K562 (cell line): ENCODE data around the gene EIF1B. TPM values are rescaled to one million over a fixed set of nuclear protein-coding genes. Genes with fewer than 3 reads are reported as not detected.

Experiments used
- ATAC-seq: fragments of 200-7000 bp; cut with Tn5 transposase; 3 replicates; pipeline ENCODE4 v1.9.1; 2020; ENCODE audit warnings: moderate library complexity
- BruUV-seq: library from RNA; stranded (reverse); fragments of 400-500 nt; replicated peaks from 2 replicates; lab custom pipeline; 2021; lab: Mats Ljungman, UMichigan
- CTCF ChIA-PET: fragments of 300-600 bp; formaldehyde crosslinking; extraction: SDS; loops from one replicate; lab custom pipeline; 2021; ENCODE audit warnings: low intra/inter-chr PET ratio; lab: Yijun Ruan, JAX
- POLR2A ChIA-PET: fragments of 300-600, 350-650 bp; sonication (Branson Sonifier 250); formaldehyde crosslinking; extraction: SDS; loops from one replicate; lab custom pipeline; 2021; ENCODE audit warnings: antibody characterized with exemption, inconsistent platforms; lab: Yijun Ruan, JAX
- DNase-seq, 4 experiments: peaks; one replicate each; pipeline versions ENCODE4 v3.0.0 to v3.0.0-alpha.2; 2011 to 2018; ENCODE audit warnings: low spot score in 3 of 4, mixed read lengths in 3 of 4; ENCODE audit errors: extremely low read depth in 1 of 4
- FAIRE-seq: peaks from 2 replicates; lab custom pipeline; 2011; peaks lifted over from hg19 to GRCh38; lab: Jason Lieb, UNC
- H2AFZ ChIP-seq: 2 replicates; pipeline ENCODE4 v1.6.0; 2011; ENCODE audit warnings: low read depth, low read length, control low read depth, inconsistent platforms
- H3K27ac ChIP-seq: fragments of 200-600 bp; 3 replicates; pipeline ENCODE4 v1.8.0; 2011; ENCODE audit warnings: low read depth, mild to moderate bottlenecking, control low read depth, inconsistent platforms, low read length, moderate library complexity, mixed read lengths; ENCODE audit errors: extremely low read depth
- H3K27me3 ChIP-seq, 2 experiments: fragments of 300-600 bp in 1 of 2; 2 replicates in 1 of 2; 3 replicates in 1 of 2; pipeline versions ENCODE4 v1.6.0 to v1.8.0; 2011; ENCODE audit warnings: inconsistent platforms in 2 of 2, low read length in 2 of 2, mild to moderate bottlenecking in 1 of 2, mixed read lengths in 1 of 2, moderate library complexity in 1 of 2; ENCODE audit not compliant: control insufficient read depth in 2 of 2, insufficient read depth in 2 of 2
- H3K36me3 ChIP-seq: fragments of 300-600 bp; 3 replicates; pipeline ENCODE4 v1.8.0; 2011; ENCODE audit warnings: mild to moderate bottlenecking, low read length, inconsistent platforms; ENCODE audit not compliant: control insufficient read depth, insufficient read depth
- H3K4me1 ChIP-seq, 2 experiments: fragments of 200-600 bp in 1 of 2; replicated peaks in 1 of 2; 2 replicates in 1 of 2; 3 replicates in 1 of 2; pipeline versions ENCODE4 v1.5.1 to v1.8.0; 2011; ENCODE audit warnings: inconsistent platforms in 2 of 2, low read length in 2 of 2, mild to moderate bottlenecking in 1 of 2, mixed read lengths in 1 of 2, moderate library complexity in 1 of 2; ENCODE audit not compliant: control insufficient read depth in 2 of 2, insufficient read depth in 2 of 2
- H3K4me2 ChIP-seq: 2 replicates; pipeline ENCODE4 v1.6.1; 2011; ENCODE audit warnings: low read length, control low read depth, inconsistent platforms, mixed read lengths; ENCODE audit not compliant: insufficient read depth
- H3K4me3 ChIP-seq: fragments of 200-600 bp; sonication (generic), shearing (Covaris generic); 2 replicates; pipeline ENCODE4 v1.5.1; 2016; ENCODE audit warnings: control low read depth, inconsistent platforms
- H3K79me2 ChIP-seq: fragments of 200-600 bp; 3 replicates; pipeline ENCODE4 v1.8.0; 2011; ENCODE audit warnings: low read length, inconsistent platforms; ENCODE audit not compliant: control insufficient read depth, insufficient read depth
- H3K9ac ChIP-seq, 2 experiments: 2 replicates each; pipeline versions ENCODE4 v1.6.0 to v1.6.1; 2011; ENCODE audit warnings: low read depth in 2 of 2, low read length in 2 of 2, control low read depth in 1 of 2, inconsistent platforms in 1 of 2, mild to moderate bottlenecking in 1 of 2, mixed read lengths in 1 of 2; ENCODE audit not compliant: insufficient read depth in 1 of 2
- H3K9me1 ChIP-seq: one replicate; pipeline ENCODE4 v1.6.0; 2011; ENCODE audit warnings: inconsistent platforms, mild to moderate bottlenecking, low read length, moderate library complexity; ENCODE audit not compliant: control insufficient read depth, insufficient read depth
- H3K9me3 ChIP-seq: replicated peaks from 2 replicates; pipeline ENCODE4 v1.5.1; 2011; ENCODE audit warnings: low read depth, low read length, inconsistent platforms; ENCODE audit not compliant: control insufficient read depth, insufficient read depth
- H4K20me1 ChIP-seq: replicated peaks from 2 replicates; pipeline ENCODE4 v1.6.1; 2011; ENCODE audit warnings: low read length, inconsistent platforms, mixed read lengths; ENCODE audit not compliant: control insufficient read depth, insufficient read depth
- CHD4 ChIP-seq: fragments of 200-600 bp; sonication (generic); IDR thresholded peaks from 3 replicates; pipeline ENCODE4 v1.6.1; 2012; ENCODE audit warnings: low read depth, mild to moderate bottlenecking, mixed read lengths, low read length, inconsistent platforms; ENCODE audit not compliant: insufficient read depth, insufficient replicate concordance, poor library complexity, severe bottlenecking
- CREB5 ChIP-seq: fragments of 250-450 bp; sonication (Bioruptor Pico); IDR thresholded peaks from 2 replicates; pipeline ENCODE4 v1.5.0; 2020; ENCODE audit warnings: mild to moderate bottlenecking
- CTCFL ChIP-seq: IDR thresholded peaks from 2 replicates; pipeline ENCODE4 v1.6.1; 2011; ENCODE audit warnings: borderline replicate concordance, low read depth, mild to moderate bottlenecking, moderate library complexity, low read length; ENCODE audit not compliant: insufficient read depth, poor library complexity, severe bottlenecking
- HDAC2 ChIP-seq: fragments of 450-650 bp; IDR thresholded peaks from 2 replicates; pipeline ENCODE4 v1.6.1; 2016; ENCODE audit warnings: mild to moderate bottlenecking
- HMG20A ChIP-seq: fragments of 450-650 bp; formaldehyde crosslinking; conservative IDR thresholded peaks from 2 replicates; pipeline ENCODE4 v1.4.0; 2020; ENCODE audit warnings: mild to moderate bottlenecking, mixed read lengths
- LARP7 ChIP-seq: fragments of 450-650 bp; IDR thresholded peaks from 2 replicates; pipeline ENCODE4 v1.6.1; 2016
- NFRKB ChIP-seq: fragments of 450-650 bp; IDR thresholded peaks from 2 replicates; pipeline ENCODE4 v1.6.1; 2016; ENCODE audit warnings: low read depth
- SAFB ChIP-seq: fragments of 200-400 bp; formaldehyde crosslinking; IDR thresholded peaks from 2 replicates; pipeline ENCODE4 v1.6.1; 2017; ENCODE audit warnings: low read depth, low read length, borderline replicate concordance
- SAFB2 ChIP-seq: fragments of 200-400 bp; formaldehyde crosslinking; IDR thresholded peaks from 2 replicates; pipeline ENCODE4 v1.6.1; 2018; ENCODE audit warnings: borderline replicate concordance, low read length, low read depth, moderate library complexity; ENCODE audit not compliant: severe bottlenecking
- TAF1 ChIP-seq: IDR thresholded peaks from 2 replicates; pipeline ENCODE4 v1.6.1; 2011; ENCODE audit warnings: mild to moderate bottlenecking, low read length, moderate library complexity; ENCODE audit not compliant: insufficient read depth, control insufficient read depth, severe bottlenecking; ENCODE audit errors: extremely low read depth
- WHSC1 ChIP-seq: IDR thresholded peaks from one replicate; pipeline ENCODE4 v1.6.1; 2012; ENCODE audit warnings: low read length, control low read depth, inconsistent platforms
- ZBTB49 ChIP-seq: sonication (generic); formaldehyde crosslinking; IDR thresholded peaks from 2 replicates; pipeline ENCODE4 v1.8.0; 2022; ENCODE audit warnings: missing genetic modification reagents, mild to moderate bottlenecking, borderline replicate concordance
- ZNF561 ChIP-seq: fragments of 450-650 bp; formaldehyde crosslinking; conservative IDR thresholded peaks from 2 replicates; pipeline ENCODE4 v1.4.0; 2020; ENCODE audit warnings: mild to moderate bottlenecking, moderate library complexity
- ZNF75A ChIP-seq: fragments of 450-650 bp; formaldehyde crosslinking; IDR thresholded peaks from 2 replicates; pipeline ENCODE4 v1.4.0; 2020; ENCODE audit warnings: mild to moderate bottlenecking
- WGBS: fragments of 100-300 bp; shearing (Covaris generic); methylation state at CpG from one replicate; pipeline ENCODE4 v1.1.6; 2016; ENCODE audit warnings: low coverage, mixed read lengths; ENCODE audit not compliant: insufficient coverage; ENCODE audit errors: missing lambda C conversion rate; 5-methylcytosine and 5-hydroxymethylcytosine counted together
- in situ Hi-C: fragments of 300-500 bp; cut with MboI; formaldehyde crosslinking; loops from 4 replicates; pipeline ENCODE4 v1.15.0; 2018; ENCODE audit warnings: inconsistent platforms, mixed read lengths
- intact Hi-C: fragments of 100-400 bp; cut with micrococcal nuclease; formaldehyde crosslinking; loops from 2 replicates; pipeline ENCODE4 v1.14.2; 2022
- polyA plus RNA-seq, 8 experiments: library from polyadenylated mRNA; depleted of rRNA in 4 of 8; stranded (reverse) in 5 of 8; unstranded in 3 of 8; fragments of >200 nt; fragmentation: Nextera tagmentation in 2 of 8; fragmentation: Illumina TruSeq in 1 of 8; extraction: Ambion mirVana in 2 of 8; extraction: Trizol in 1 of 8; gene quantifications; 2 replicates each; pipeline versions ENCODE4 v1.2.1 to v1.2.3, GENCODE V29; 2011 to 2014; ENCODE audit warnings: inconsistent platforms in 1 of 8, missing spikeins in 1 of 8
- total RNA-seq, 7 experiments: library from RNA; depleted of rRNA in 6 of 7; stranded (reverse); fragments of >200 nt in 6 of 7; fragmentation: Illumina TruSeq in 2 of 7; extraction: Trizol in 2 of 7; gene quantifications; 2 replicates each; pipeline versions ENCODE4 v1.2.1 to v1.2.3, GENCODE V29; 2011 to 2021; ENCODE audit warnings: low replicate concordance in 1 of 7

EIF1B gene
- total and polyA plus RNA-seq, 9 of the 15 experiments (the other 6 are each of a cell fraction or from before 2014, with no cell fraction given) = 18.1 to 184 (median 78.9) TPM

GRCh38 chr3:40317061-40317855 lies 7.8 kb downstream of the EIF1B start (continued):
- TF ChIP-seq CTCFL = no peak
- no peak for TF ChIP-seq LARP7
- TF ChIP-seq NFRKB = no peak
- TF ChIP-seq TAF1 = no peak

- Histone ChIP-seq H4K20me1 (no peaks in the 10 kb centered on the region; the same call in 1 of the 2 replicates), H3K27ac (no peak overlapping the region), H3K79me2 (no peaks in the 10 kb centered on the region), H3K4me1 (no peaks in the 10 kb centered on the region), H3K4me2 (no peak overlapping the region), H3K9me1 (no peaks in the 10 kb centered on the region), H3K4me3 (no peak overlapping the region), H2AFZ (no peak overlapping the region), H3K9me3 (no peaks in the 10 kb centered on the region), H3K27me3 (peaks cover 0 to 7% of the 10 kb centered on the region in 2 experiments; a peak in 1 of 5 replicates), H3K36me3 (no peaks in the 10 kb centered on the region), H3K9ac (no peak overlapping the region)
- in situ Hi-C loops = no loop called here
- intact Hi-C loops = loop anchor here (10.0 kb wide), 1 partner anchor 393 kb away; no protein-coding TSS in a partner anchor
- no peak for FAIRE-seq
- ChIA-PET POLR2A (interaction anchor here (1.0 to 2.3 kb wide), 3 partner anchors 10 to 84 kb away, joined by 5 to 14 read pairs (median 8); no protein-coding TSS in a partner anchor), CTCF (no interaction called here)
- ATAC-seq = no peak
- no peak for DNase-seq
- 5% methylated on average over 2 of the region's 2 CpGs for WGBS
- BruUV-seq = no TSS peak
- TF ChIP-seq HMG20A (CRISPR knock-in tag) (no peak), CREB5 (no peak), ZNF75A (CRISPR knock-in tag) (no peak), SAFB2 (no peak), ZBTB49 (CRISPR knock-in tag) (no peak), ZNF561 (CRISPR knock-in tag) (no peak), SAFB (no peak), HDAC2 (no peak), WHSC1 (no peak), CHD4 (no peak)
Observed at GRCh38 chr3:40321818-40322217, 12.3 kb downstream of the EIF1B start.
